Endothelial cell of umbilical vein (primary cell): ENCODE data around the gene LCTL.

Experiments used
- CTCF ChIP-seq, 2 donors: IDR thresholded peaks; 1 replicate in 1 of 2; 2 replicates in 1 of 2; pipeline ENCODE4 v1.5.1; 2011; ENCODE audit warnings: low read length in 2 of 2, mild to moderate bottlenecking in 2 of 2, moderate library complexity in 2 of 2, control low read depth in 1 of 2, inconsistent platforms in 1 of 2, low read depth in 1 of 2; ENCODE audit not compliant: insufficient read depth in 1 of 2; ENCODE audit errors: extremely low read depth in 1 of 2
- EZH2 ChIP-seq: IDR thresholded peaks from 2 replicates; pipeline ENCODE4 v1.6.1; 2012; ENCODE audit warnings: borderline replicate concordance, low read depth, mild to moderate bottlenecking, moderate library complexity, low read length, inconsistent platforms; ENCODE audit not compliant: severe bottlenecking
- FOS ChIP-seq: IDR thresholded peaks from 2 replicates; pipeline ENCODE4 v1.6.1; 2011; ENCODE audit warnings: mild to moderate bottlenecking, low read length, moderate library complexity, borderline replicate concordance; ENCODE audit not compliant: insufficient read depth
- GATA2 ChIP-seq: IDR thresholded peaks from 2 replicates; pipeline ENCODE4 v1.7.0; 2011; ENCODE audit warnings: low read depth, mild to moderate bottlenecking, moderate library complexity, mixed read lengths, low read length; ENCODE audit not compliant: insufficient read length, insufficient read depth
- JUN ChIP-seq: IDR thresholded peaks from 2 replicates; pipeline ENCODE4 v1.6.1; 2011; ENCODE audit warnings: borderline replicate concordance, low read depth; ENCODE audit not compliant: insufficient read length, insufficient read depth
- MAX ChIP-seq: IDR thresholded peaks from 2 replicates; pipeline ENCODE4 v1.6.1; 2011; ENCODE audit not compliant: insufficient read depth, insufficient read length
- POLR2A ChIP-seq: IDR thresholded peaks from 2 replicates; pipeline ENCODE4 v1.6.1; 2012; ENCODE audit warnings: low read depth, mild to moderate bottlenecking, control low read depth, low read length
- POLR2AphosphoS5 ChIP-seq: IDR thresholded peaks from 2 replicates; pipeline ENCODE4 v1.6.1; 2012; ENCODE audit warnings: low read depth, mild to moderate bottlenecking, control low read depth, low read length, moderate library complexity; ENCODE audit not compliant: insufficient read depth

GRCh38 chr15:66603301-66604179 is 37.7 kb upstream of the LCTL start:
- TF ChIP-seq CTCF (IDR thresholded peaks at IDR 0.05; ENCODE audit: extremely low read depth in 1 of 2, insufficient read depth in 1 of 2, low read depth in 1 of 2, low read length in 2 of 2) (peak; percentile 75 to 93), POLR2AphosphoS5 (no peak), GATA2 (no peak), JUN (no peak), EZH2 (no peak), FOS (no peak), MAX (no peak), POLR2A (no peak)
